H9 (cell line): ENCODE data around the gene AGMO. TPM values are rescaled to one million over a fixed set of nuclear protein-coding genes. Genes with fewer than 3 reads are reported as not detected.

Experiments used
- DNase-seq: peaks from one replicate; pipeline ENCODE4 v3.0.0-alpha.2; 2017
- H2AFZ ChIP-seq: one replicate; pipeline ENCODE4 v1.6.1; 2013; ENCODE audit warnings: mild to moderate bottlenecking, low read length, control low read depth, moderate library complexity
- H2AK5ac ChIP-seq: 2 replicates; pipeline ENCODE4 v1.6.1; 2013; ENCODE audit warnings: low read length, control low read depth, mixed read lengths; ENCODE audit not compliant: insufficient read length
- H2BK120ac ChIP-seq: one replicate; pipeline ENCODE4 v1.6.1; 2013; ENCODE audit warnings: low read depth, mild to moderate bottlenecking, low read length, control low read depth, inconsistent platforms; ENCODE audit not compliant: poor library complexity, severe bottlenecking
- H2BK12ac ChIP-seq: 2 replicates; pipeline ENCODE4 v1.6.1; 2013; ENCODE audit warnings: low read length, control low read depth, mixed read lengths, low read depth; ENCODE audit not compliant: insufficient read length
- H2BK15ac ChIP-seq: 2 replicates; pipeline ENCODE4 v1.6.1; 2013; ENCODE audit warnings: low read depth, low read length, control low read depth
- H2BK20ac ChIP-seq: one replicate; pipeline ENCODE4 v1.6.1; 2013; ENCODE audit warnings: low read depth, mild to moderate bottlenecking, low read length, control low read depth, inconsistent platforms; ENCODE audit not compliant: poor library complexity, severe bottlenecking
- H2BK5ac ChIP-seq: 2 replicates; pipeline ENCODE4 v1.6.1; 2013; ENCODE audit warnings: low read length, control low read depth, mixed read lengths; ENCODE audit not compliant: insufficient read length
- H3K14ac ChIP-seq: 2 replicates; pipeline ENCODE4 v1.6.1; 2013; ENCODE audit warnings: low read length, control low read depth; ENCODE audit not compliant: insufficient read depth
- H3K18ac ChIP-seq: 2 replicates; pipeline ENCODE4 v1.6.1; 2013; ENCODE audit warnings: low read depth, mild to moderate bottlenecking, mixed read lengths, low read length, control low read depth; ENCODE audit not compliant: insufficient read length
- H3K23ac ChIP-seq: 2 replicates; pipeline ENCODE4 v1.6.1; 2013; ENCODE audit warnings: low read length, control low read depth, mixed read lengths, low read depth; ENCODE audit not compliant: insufficient read length
- H3K23me2 ChIP-seq: 2 replicates; pipeline ENCODE4 v1.6.1; 2013; ENCODE audit warnings: low read depth, mild to moderate bottlenecking, mixed read lengths, low read length, control low read depth; ENCODE audit not compliant: insufficient read length, poor library complexity, severe bottlenecking
- H3K27ac ChIP-seq: 2 replicates; pipeline ENCODE4 v1.5.1; 2013; ENCODE audit warnings: low read length, control low read depth, mixed read lengths, low read depth; ENCODE audit not compliant: insufficient read length
- H3K27me3 ChIP-seq: 2 replicates; pipeline ENCODE4 v1.6.1; 2013; ENCODE audit warnings: low read length, control low read depth, inconsistent platforms; ENCODE audit not compliant: insufficient read depth
- H3K4ac ChIP-seq: 2 replicates; pipeline ENCODE4 v1.6.1; 2013; ENCODE audit warnings: low read depth, mild to moderate bottlenecking, control low read depth, inconsistent platforms, low read length, moderate library complexity
- H3K4me1 ChIP-seq: 2 replicates; pipeline ENCODE4 v1.6.1; 2013; ENCODE audit warnings: low read length, control low read depth, inconsistent platforms; ENCODE audit not compliant: insufficient read depth
- H3K4me2 ChIP-seq: 2 replicates; pipeline ENCODE4 v1.6.1; 2013; ENCODE audit warnings: low read length, control low read depth, mixed read lengths; ENCODE audit not compliant: insufficient read length, insufficient read depth
- H3K56ac ChIP-seq: 2 replicates; pipeline ENCODE4 v1.6.1; 2013; ENCODE audit warnings: low read depth, mild to moderate bottlenecking, mixed read lengths, low read length, control low read depth; ENCODE audit not compliant: insufficient read length
- H3K79me1 ChIP-seq: 2 replicates; pipeline ENCODE4 v1.6.1; 2013; ENCODE audit warnings: low read depth, mild to moderate bottlenecking, moderate library complexity, low read length, control low read depth, inconsistent platforms; ENCODE audit not compliant: insufficient read depth, poor library complexity, severe bottlenecking
- H3K79me2 ChIP-seq: 2 replicates; pipeline ENCODE4 v1.6.1; 2013; ENCODE audit warnings: low read length, control low read depth, inconsistent platforms; ENCODE audit not compliant: insufficient read depth
- H3K9ac ChIP-seq: 2 replicates; pipeline ENCODE4 v1.6.1; 2013; ENCODE audit warnings: low read length, control low read depth, mixed read lengths; ENCODE audit not compliant: insufficient read length; ENCODE audit errors: extremely low read depth
- H3K9me3 ChIP-seq: one replicate; pipeline ENCODE4 v1.6.1; 2013; ENCODE audit warnings: low read depth, low read length, inconsistent platforms; ENCODE audit not compliant: control insufficient read depth
- H3T11ph ChIP-seq: one replicate; pipeline ENCODE4 v1.6.1; 2013; ENCODE audit warnings: mild to moderate bottlenecking, low read length, control low read depth, inconsistent platforms
- H4K20me1 ChIP-seq: one replicate; pipeline ENCODE4 v1.6.1; 2013; ENCODE audit not compliant: control insufficient read depth, insufficient read length, insufficient read depth
- H4K5ac ChIP-seq: 2 replicates; pipeline ENCODE4 v1.6.1; 2013; ENCODE audit warnings: low read depth, mild to moderate bottlenecking, mixed read lengths, low read length, control low read depth; ENCODE audit not compliant: insufficient read length
- H4K8ac ChIP-seq: replicated peaks from 2 replicates; pipeline ENCODE4 v1.6.1; 2013; ENCODE audit warnings: low read length, control low read depth, mixed read lengths, low read depth; ENCODE audit not compliant: insufficient read length
- H4K91ac ChIP-seq: 2 replicates; pipeline ENCODE4 v1.6.1; 2013; ENCODE audit warnings: low read depth, mild to moderate bottlenecking, moderate library complexity, mixed read lengths, low read length, control low read depth; ENCODE audit not compliant: insufficient read length
- H3K27ac Mint-ChIP-seq, 3 experiments: 2 replicates in 2 of 3; 3 replicates in 1 of 3; pipeline ENCODE4 v1.8.0; 2020 to 2021; ENCODE audit warnings: mixed read lengths in 3 of 3, mild to moderate bottlenecking in 1 of 3, moderate library complexity in 1 of 3
- H3K27me3 Mint-ChIP-seq: 2 replicates; pipeline ENCODE4 v1.8.0; 2021; ENCODE audit warnings: low read depth, mild to moderate bottlenecking, moderate library complexity, mixed read lengths
- H3K36me3 Mint-ChIP-seq, 3 experiments: 2 replicates in 2 of 3; 3 replicates in 1 of 3; pipeline ENCODE4 v1.8.0; 2020 to 2021; ENCODE audit warnings: low read depth in 3 of 3, mixed read lengths in 3 of 3; ENCODE audit not compliant: insufficient read depth in 1 of 3
- H3K4me1 Mint-ChIP-seq, 2 experiments: 2 replicates each; pipeline ENCODE4 v1.8.0; 2020; ENCODE audit warnings: mixed read lengths in 2 of 2
- H3K4me3 Mint-ChIP-seq, 2 experiments: 2 replicates in 1 of 2; 3 replicates in 1 of 2; pipeline ENCODE4 v1.8.0; 2020 to 2021; ENCODE audit warnings: mild to moderate bottlenecking in 2 of 2, mixed read lengths in 2 of 2, moderate library complexity in 1 of 2
- H3K9me3 Mint-ChIP-seq, 2 experiments: 2 replicates in 1 of 2; 3 replicates in 1 of 2; pipeline ENCODE4 v1.8.0; 2020; ENCODE audit warnings: mild to moderate bottlenecking in 2 of 2, mixed read lengths in 2 of 2, moderate library complexity in 1 of 2
- whole genome bisulfite sequencing: extraction: QIAGEN DNeasy Blood & Tissue Kit; methylation state at CpG from one replicate; pipeline ENCODE4 v1.1.7; 2013; ENCODE audit warnings: missing lambda C conversion rate, low lambda C conversion rate, mixed read lengths; ENCODE audit not compliant: insufficient read length; ENCODE audit errors: extremely low coverage; 5-methylcytosine and 5-hydroxymethylcytosine counted together
- total RNA-seq: library from RNA; stranded (reverse); gene quantifications from 2 replicates; pipeline ENCODE4 v1.2.1, GENCODE V29; 2021
- TF ChIP-seq, protein P1 (sequence below): fragments of 200-600 bp; sonication (generic); conservative IDR thresholded peaks from 3 replicates; pipeline ENCODE4 v1.8.0; 2021; ENCODE audit warnings: antibody characterized with exemption, mild to moderate bottlenecking

Gene AGMO
- total RNA-seq, 1 experiment from 2014 or later: 0.70 TPM

- no peak overlapping the region for H2BK20ac ChIP-seq
- H4K91ac ChIP-seq: no peak overlapping the region
- H4K8ac ChIP-seq: no peak overlapping the region
- DNase-seq: no peak
- no peak overlapping the region for H4K5ac ChIP-seq
- H3K9me3 ChIP-seq: no peaks in the 10 kb centered on the region
- Mint-ChIP-seq H3K27ac (no peak overlapping the region), H3K9me3 (no peaks in the 10 kb centered on the region; a peak in 1 of 5 replicates), H3K4me1 (no peaks in the 10 kb centered on the region), H3K4me3 (no peak overlapping the region), H3K36me3 (no peaks in the 10 kb centered on the region), H3K27me3 (no peaks in the 10 kb centered on the region)
- no peak overlapping the region for H2AFZ ChIP-seq
- no peak overlapping the region for H2BK5ac ChIP-seq
- H2BK120ac ChIP-seq: no peak overlapping the region
- WGBS: no CpG with 5 or more reads among the region's 2 CpGs
- H3K27me3 ChIP-seq: no peaks in the 10 kb centered on the region
- H3K23ac ChIP-seq: no peak overlapping the region
- no peak overlapping the region for H3K56ac ChIP-seq
- no peaks in the 10 kb centered on the region for H3K79me2 ChIP-seq
- H3K4me1 ChIP-seq: no peaks in the 10 kb centered on the region
- H3K14ac ChIP-seq: no peak overlapping the region
- no peaks in the 10 kb centered on the region for H4K20me1 ChIP-seq
- H3K23me2 ChIP-seq: no peaks in the 10 kb centered on the region
- H2AK5ac ChIP-seq: no peak overlapping the region
- H3K4me2 ChIP-seq: no peak overlapping the region
- H3K27ac ChIP-seq: no peak overlapping the region
- no peak overlapping the region for H2BK12ac ChIP-seq
- no peaks in the 10 kb centered on the region for H3K79me1 ChIP-seq
- no peak overlapping the region for H3T11ph ChIP-seq
- no peak overlapping the region for H3K9ac ChIP-seq
- no peak overlapping the region for H2BK15ac ChIP-seq
- no peak overlapping the region for H3K4ac ChIP-seq
- TF ChIP-seq, protein P1, sequence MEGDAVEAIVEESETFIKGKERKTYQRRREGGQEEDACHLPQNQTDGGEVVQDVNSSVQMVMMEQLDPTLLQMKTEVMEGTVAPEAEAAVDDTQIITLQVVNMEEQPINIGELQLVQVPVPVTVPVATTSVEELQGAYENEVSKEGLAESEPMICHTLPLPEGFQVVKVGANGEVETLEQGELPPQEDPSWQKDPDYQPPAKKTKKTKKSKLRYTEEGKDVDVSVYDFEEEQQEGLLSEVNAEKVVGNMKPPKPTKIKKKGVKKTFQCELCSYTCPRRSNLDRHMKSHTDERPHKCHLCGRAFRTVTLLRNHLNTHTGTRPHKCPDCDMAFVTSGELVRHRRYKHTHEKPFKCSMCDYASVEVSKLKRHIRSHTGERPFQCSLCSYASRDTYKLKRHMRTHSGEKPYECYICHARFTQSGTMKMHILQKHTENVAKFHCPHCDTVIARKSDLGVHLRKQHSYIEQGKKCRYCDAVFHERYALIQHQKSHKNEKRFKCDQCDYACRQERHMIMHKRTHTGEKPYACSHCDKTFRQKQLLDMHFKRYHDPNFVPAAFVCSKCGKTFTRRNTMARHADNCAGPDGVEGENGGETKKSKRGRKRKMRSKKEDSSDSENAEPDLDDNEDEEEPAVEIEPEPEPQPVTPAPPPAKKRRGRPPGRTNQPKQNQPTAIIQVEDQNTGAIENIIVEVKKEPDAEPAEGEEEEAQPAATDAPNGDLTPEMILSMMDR: no peak
- no peak overlapping the region for H3K18ac ChIP-seq
Observed at GRCh38 chr7:15236952-15237351, 324.9 kb downstream of the AGMO start.
